GM19395 (cell line): Measurements from ENCODE around the gene RRP12.

ENCODE experiments used
- ATAC-seq: cut with Tn5 transposase; IDR thresholded peaks from one replicate; pipeline ENCODE4 v1.9.1; 2021; ENCODE audit warnings: mild to moderate bottlenecking, moderate library complexity; ENCODE audit not compliant: unreplicated experiment

Gene RRP12

GRCh38 chr10:97336942-97337831 lies 64.0 kb downstream of the RRP12 start:
- ATAC-seq, result no peak

GRCh38 chr10:97336446-97336845 lies 64.7 kb downstream of the RRP12 start:
- ATAC-seq, result no peak

- ATAC-seq, result no peak
Observed at GRCh38 chr10:97336006-97336405, 65.1 kb downstream of the RRP12 start.

- no peak for ATAC-seq
Observed at GRCh38 chr10:97335188-97335619, 65.9 kb downstream of the RRP12 start.

GRCh38 chr10:97334370-97335175 lies 66.6 kb downstream of the RRP12 start, which contains the start of gene FRAT2:
TSS of gene FRAT2 (minus strand) at chr10:97334729. CDS start at chr10:97334572, 157 bp downstream.
- peak; percentile 84 for ATAC-seq

- ATAC-seq, result peak; percentile 23
Observed at GRCh38 chr10:97333601-97334369, 67.4 kb downstream of the RRP12 start.

GRCh38 chr10:97333351-97333600 lies 67.9 kb downstream of the RRP12 start:
- no peak for ATAC-seq

GRCh38 chr10:97332591-97333350 lies 68.4 kb downstream of the RRP12 start:
- no peak for ATAC-seq

GRCh38 chr10:97331153-97331703 lies 69.9 kb downstream of the RRP12 start:
- ATAC-seq, result no peak

- ATAC-seq, result no peak
Observed at GRCh38 chr10:97329766-97330165, 71.4 kb downstream of the RRP12 start.

GRCh38 chr10:97328646-97329453 lies 72.3 kb downstream of the RRP12 start:
- no peak for ATAC-seq

- no peak for ATAC-seq
Observed at GRCh38 chr10:97327348-97328294, 73.5 kb downstream of the RRP12 start.

GRCh38 chr10:97325754-97326153 lies 75.4 kb downstream of the RRP12 start:
- no peak for ATAC-seq

GRCh38 chr10:97323501-97323900 lies 77.6 kb downstream of the RRP12 start:
- ATAC-seq, result no peak

- ATAC-seq, result no peak
Observed at GRCh38 chr10:97321804-97322190, 79.3 kb downstream of the RRP12 start.

- no peak for ATAC-seq
Observed at GRCh38 chr10:97321032-97321803, 79.9 kb downstream of the RRP12 start.

GRCh38 chr10:97320480-97321031 lies 80.6 kb downstream of the RRP12 start:
- no peak for ATAC-seq
